ENCODE data around the gene RGL2. TPM values are rescaled to one million over a fixed set of nuclear protein-coding genes. Genes with fewer than 3 reads are reported as not detected.

The RGL2 gene
- total and polyA plus RNA-seq, 10 of the 15 experiments (the other 5 are each of a cell fraction or from before 2014, with no cell fraction given) = 0.84 to 21.2 (median 6.8) TPM

DNA sequence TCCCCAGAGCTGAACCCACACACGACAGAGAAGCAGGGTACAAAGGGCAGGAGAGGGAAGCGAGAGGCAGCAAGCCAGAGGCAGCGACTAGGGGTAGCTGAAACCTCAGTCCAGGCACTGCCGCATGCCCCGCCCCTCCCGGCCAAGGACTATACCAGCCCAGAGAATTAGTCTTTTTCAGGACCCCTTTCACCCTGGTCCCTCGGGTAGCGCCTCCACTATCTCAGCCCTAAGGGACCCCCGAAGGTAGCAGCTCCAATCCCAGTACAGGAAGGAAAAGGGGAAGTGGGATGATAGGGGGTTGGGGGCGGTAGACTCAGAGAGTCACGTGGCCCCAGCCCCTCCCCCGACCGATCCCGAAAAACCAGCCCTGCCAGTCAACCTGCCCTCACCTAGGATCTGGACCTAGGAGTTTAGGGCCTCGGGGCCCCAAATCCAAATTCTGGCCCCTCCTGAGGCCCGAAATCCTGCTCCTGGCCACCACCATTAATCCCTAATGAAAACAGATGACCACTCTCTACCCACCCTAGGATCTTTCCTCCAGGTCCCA, 1.3 kb downstream of the RGL2 start (continued):
- TF ChIP-seq, protein P1, sequence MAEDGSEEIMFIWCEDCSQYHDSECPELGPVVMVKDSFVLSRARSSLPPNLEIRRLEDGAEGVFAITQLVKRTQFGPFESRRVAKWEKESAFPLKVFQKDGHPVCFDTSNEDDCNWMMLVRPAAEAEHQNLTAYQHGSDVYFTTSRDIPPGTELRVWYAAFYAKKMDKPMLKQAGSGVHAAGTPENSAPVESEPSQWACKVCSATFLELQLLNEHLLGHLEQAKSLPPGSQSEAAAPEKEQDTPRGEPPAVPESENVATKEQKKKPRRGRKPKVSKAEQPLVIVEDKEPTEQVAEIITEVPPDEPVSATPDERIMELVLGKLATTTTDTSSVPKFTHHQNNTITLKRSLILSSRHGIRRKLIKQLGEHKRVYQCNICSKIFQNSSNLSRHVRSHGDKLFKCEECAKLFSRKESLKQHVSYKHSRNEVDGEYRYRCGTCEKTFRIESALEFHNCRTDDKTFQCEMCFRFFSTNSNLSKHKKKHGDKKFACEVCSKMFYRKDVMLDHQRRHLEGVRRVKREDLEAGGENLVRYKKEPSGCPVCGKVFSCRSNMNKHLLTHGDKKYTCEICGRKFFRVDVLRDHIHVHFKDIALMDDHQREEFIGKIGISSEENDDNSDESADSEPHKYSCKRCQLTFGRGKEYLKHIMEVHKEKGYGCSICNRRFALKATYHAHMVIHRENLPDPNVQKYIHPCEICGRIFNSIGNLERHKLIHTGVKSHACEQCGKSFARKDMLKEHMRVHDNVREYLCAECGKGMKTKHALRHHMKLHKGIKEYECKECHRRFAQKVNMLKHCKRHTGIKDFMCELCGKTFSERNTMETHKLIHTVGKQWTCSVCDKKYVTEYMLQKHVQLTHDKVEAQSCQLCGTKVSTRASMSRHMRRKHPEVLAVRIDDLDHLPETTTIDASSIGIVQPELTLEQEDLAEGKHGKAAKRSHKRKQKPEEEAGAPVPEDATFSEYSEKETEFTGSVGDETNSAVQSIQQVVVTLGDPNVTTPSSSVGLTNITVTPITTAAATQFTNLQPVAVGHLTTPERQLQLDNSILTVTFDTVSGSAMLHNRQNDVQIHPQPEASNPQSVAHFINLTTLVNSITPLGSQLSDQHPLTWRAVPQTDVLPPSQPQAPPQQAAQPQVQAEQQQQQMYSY (CRISPR knock-in tag; IDR thresholded peaks at IDR 0.05) = no peak
- TF ChIP-seq ZZZ3 (IDR thresholded peaks at IDR 0.05; ENCODE audit: control insufficient read depth, insufficient read length, low read depth) (no peak), RFX5 (IDR thresholded peaks at IDR 0.05; ENCODE audit: low read depth, low read length) (no peak), ZSCAN29 (IDR thresholded peaks at IDR 0.05) (no peak), SMAD5 (IDR thresholded peaks at IDR 0.05; ENCODE audit: low read depth) (no peak), PAX5 (IDR thresholded peaks at IDR 0.05; ENCODE audit: borderline replicate concordance, low read depth, low read length) (0 out of 2 replicates have a peak, but pooled peaks have one; percentile 23), IKZF2 (IDR thresholded peaks at IDR 0.05) (peak; percentile 56 to 58; a peak in 3 of 4 replicates), TCF7 (IDR thresholded peaks at IDR 0.05; ENCODE audit: borderline replicate concordance) (no peak), BHLHE40 (IDR thresholded peaks at IDR 0.05; ENCODE audit: borderline replicate concordance in 1 of 2, low read depth in 2 of 2, low read length in 1 of 2) (peak in 1 of 2 experiments; percentile 74; a peak in 1 of 4 replicates), POU2F2 (IDR thresholded peaks at IDR 0.05; ENCODE audit: borderline replicate concordance, low read depth, low read length) (no peak), CHD4 (IDR thresholded peaks at IDR 0.05) (no peak), POLR2AphosphoS5 (IDR thresholded peaks at IDR 0.05; ENCODE audit: low read length) (no peak), CBX3 (IDR thresholded peaks at IDR 0.05; ENCODE audit: borderline replicate concordance, low read depth) (no peak), WRNIP1 (IDR thresholded peaks at IDR 0.05; ENCODE audit: borderline replicate concordance, low read depth, low read length) (no peak), CEBPZ (IDR thresholded peaks at IDR 0.05; ENCODE audit: low read depth, low read length) (no peak), IKZF1 (conservative IDR thresholded peaks at IDR 0.05) (peak; percentile 41; the same call in 1 of the 2 replicates), NFXL1 (IDR thresholded peaks at IDR 0.05; ENCODE audit: borderline replicate concordance) (no peak), SPI1 (IDR thresholded peaks at IDR 0.05; ENCODE audit: borderline replicate concordance, insufficient read depth, low read depth, low read length) (peak; percentile 95), LARP7 (IDR thresholded peaks at IDR 0.05) (no peak)
- TF ChIP-seq, protein P2, sequence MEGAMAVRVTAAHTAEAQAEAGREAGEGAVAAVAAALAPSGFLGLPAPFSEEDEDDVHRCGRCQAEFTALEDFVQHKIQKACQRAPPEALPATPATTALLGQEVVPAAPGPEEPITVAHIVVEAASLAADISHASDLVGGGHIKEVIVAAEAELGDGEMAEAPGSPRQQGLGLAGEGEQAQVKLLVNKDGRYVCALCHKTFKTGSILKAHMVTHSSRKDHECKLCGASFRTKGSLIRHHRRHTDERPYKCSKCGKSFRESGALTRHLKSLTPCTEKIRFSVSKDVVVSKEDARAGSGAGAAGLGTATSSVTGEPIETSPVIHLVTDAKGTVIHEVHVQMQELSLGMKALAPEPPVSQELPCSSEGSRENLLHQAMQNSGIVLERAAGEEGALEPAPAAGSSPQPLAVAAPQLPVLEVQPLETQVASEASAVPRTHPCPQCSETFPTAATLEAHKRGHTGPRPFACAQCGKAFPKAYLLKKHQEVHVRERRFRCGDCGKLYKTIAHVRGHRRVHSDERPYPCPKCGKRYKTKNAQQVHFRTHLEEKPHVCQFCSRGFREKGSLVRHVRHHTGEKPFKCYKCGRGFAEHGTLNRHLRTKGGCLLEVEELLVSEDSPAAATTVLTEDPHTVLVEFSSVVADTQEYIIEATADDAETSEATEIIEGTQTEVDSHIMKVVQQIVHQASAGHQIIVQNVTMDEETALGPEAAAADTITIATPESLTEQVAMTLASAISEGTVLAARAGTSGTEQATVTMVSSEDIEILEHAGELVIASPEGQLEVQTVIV (IDR thresholded peaks at IDR 0.05; ENCODE audit: borderline replicate concordance, partially characterized antibody) = no peak
